Measurements from ENCODE around the gene SREBF1. TPM values are rescaled to one million over a fixed set of nuclear protein-coding genes. Genes with fewer than 3 reads are reported as not detected.

The SREBF1 gene
- total RNA-seq, 4 donors from 2014 or later = 118 to 226 (median 185) TPM

DNA sequence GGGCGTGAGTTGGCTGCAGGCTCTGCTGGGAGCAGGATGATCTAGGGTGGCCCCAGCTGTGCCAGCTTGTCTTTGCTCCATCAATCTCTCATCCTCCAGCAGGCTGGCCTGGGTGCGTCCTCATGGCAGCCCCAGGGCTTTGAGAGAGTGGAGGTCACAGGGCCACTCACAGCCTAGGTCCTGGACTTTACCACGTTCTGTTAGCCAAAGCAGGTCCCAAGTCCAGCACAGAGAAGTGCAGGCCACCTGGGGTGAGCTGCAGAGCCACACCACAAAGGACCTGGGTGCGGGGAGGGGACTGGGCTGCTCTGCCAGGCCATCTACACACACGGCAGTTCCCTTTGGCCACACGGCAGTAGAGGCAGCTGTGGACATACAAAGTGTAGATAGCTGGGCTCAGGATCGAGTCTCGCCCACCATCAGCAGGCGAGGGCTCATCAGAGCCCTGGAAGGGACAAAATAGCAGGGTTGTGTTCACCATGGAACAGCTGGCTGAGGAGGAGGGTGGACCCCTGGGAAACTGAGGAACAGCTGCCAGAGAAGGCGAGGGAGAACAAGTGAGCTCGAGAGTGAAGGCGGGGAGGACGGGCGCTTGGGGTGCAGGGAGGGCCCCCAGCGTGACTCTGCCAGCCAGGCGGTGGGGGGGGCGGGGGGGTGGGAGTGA lies 30.0 kb downstream of the SREBF1 start:
- DNase-seq = no peak
- H3K4me1 ChIP-seq = peaks cover 0 to 18% (median 6%) of the 10 kb centered on the region in 4 donors
- H3K36me3 ChIP-seq = peaks cover 0 to 38% (median 0%) of the 10 kb centered on the region in 3 donors
- TF ChIP-seq, protein P1, sequence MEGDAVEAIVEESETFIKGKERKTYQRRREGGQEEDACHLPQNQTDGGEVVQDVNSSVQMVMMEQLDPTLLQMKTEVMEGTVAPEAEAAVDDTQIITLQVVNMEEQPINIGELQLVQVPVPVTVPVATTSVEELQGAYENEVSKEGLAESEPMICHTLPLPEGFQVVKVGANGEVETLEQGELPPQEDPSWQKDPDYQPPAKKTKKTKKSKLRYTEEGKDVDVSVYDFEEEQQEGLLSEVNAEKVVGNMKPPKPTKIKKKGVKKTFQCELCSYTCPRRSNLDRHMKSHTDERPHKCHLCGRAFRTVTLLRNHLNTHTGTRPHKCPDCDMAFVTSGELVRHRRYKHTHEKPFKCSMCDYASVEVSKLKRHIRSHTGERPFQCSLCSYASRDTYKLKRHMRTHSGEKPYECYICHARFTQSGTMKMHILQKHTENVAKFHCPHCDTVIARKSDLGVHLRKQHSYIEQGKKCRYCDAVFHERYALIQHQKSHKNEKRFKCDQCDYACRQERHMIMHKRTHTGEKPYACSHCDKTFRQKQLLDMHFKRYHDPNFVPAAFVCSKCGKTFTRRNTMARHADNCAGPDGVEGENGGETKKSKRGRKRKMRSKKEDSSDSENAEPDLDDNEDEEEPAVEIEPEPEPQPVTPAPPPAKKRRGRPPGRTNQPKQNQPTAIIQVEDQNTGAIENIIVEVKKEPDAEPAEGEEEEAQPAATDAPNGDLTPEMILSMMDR (IDR thresholded peaks at IDR 0.05) = no peak
- TF ChIP-seq POLR2A (IDR thresholded peaks at IDR 0.05) = no peak
- H3K27ac ChIP-seq = no peak overlapping the region
- no peaks in the 10 kb centered on the region for H3K27me3 ChIP-seq
- H3K9me3 ChIP-seq = no peaks in the 10 kb centered on the region
- H3K4me3 ChIP-seq = no peak overlapping the region

- no peak overlapping the region for H3K27ac ChIP-seq
- H3K36me3 ChIP-seq = peaks cover 0 to 33% (median 0%) of the 10 kb centered on the region in 3 donors
- H3K4me3 ChIP-seq = no peak overlapping the region
- no peaks in the 10 kb centered on the region for H3K9me3 ChIP-seq
- DNase-seq = no peak
- peaks cover 0 to 13% (median 6%) of the 10 kb centered on the region in 4 donors for H3K4me1 ChIP-seq
- H3K27me3 ChIP-seq = no peaks in the 10 kb centered on the region
- no peak for TF ChIP-seq POLR2A (IDR thresholded peaks at IDR 0.05)
- TF ChIP-seq, protein P1 (IDR thresholded peaks at IDR 0.05) = no peak
Observed at GRCh38 chr17:17806035-17806434, 30.8 kb downstream of the SREBF1 start.

DNA sequence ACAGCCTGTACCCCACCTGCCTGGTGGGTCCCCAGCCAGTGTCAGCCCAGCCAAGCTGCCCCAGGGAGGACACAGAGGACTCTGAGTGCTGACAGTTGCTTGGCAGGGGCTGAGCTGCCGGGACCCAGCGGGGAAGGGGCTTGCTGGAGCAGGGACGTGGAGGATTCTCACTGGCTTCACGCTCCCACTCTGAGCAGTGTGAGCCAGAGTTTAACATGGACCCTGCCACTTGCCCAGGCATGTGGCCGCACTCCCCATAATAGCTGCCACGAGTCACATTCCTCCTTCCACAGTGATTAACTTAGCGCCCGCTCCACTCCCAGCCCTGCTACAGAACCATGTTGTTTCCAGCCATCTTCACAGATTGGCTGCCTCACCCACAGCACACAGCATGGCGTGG lies 31.2 kb downstream of the SREBF1 start:
- Histone ChIP-seq H3K4me1 (peaks cover 0 to 13% (median 6%) of the 10 kb centered on the region in 4 donors), H3K4me3 (no peak overlapping the region), H3K36me3 (peaks cover 0 to 29% (median 0%) of the 10 kb centered on the region in 3 donors), H3K27ac (no peak overlapping the region), H3K9me3 (no peaks in the 10 kb centered on the region), H3K27me3 (no peaks in the 10 kb centered on the region)
- TF ChIP-seq, protein P1 (IDR thresholded peaks at IDR 0.05) = no peak
- TF ChIP-seq POLR2A (IDR thresholded peaks at IDR 0.05) = no peak
- DNase-seq = no peak

- Histone ChIP-seq H3K4me1 (peaks cover 0 to 3% (median under 1%) of the 10 kb centered on the region in 4 donors), H3K9me3 (no peaks in the 10 kb centered on the region), H3K27ac (no peak overlapping the region), H3K36me3 (peaks cover 0 to 22% (median 0%) of the 10 kb centered on the region in 3 donors), H3K4me3 (no peak overlapping the region), H3K27me3 (no peaks in the 10 kb centered on the region)
- no peak for DNase-seq
- TF ChIP-seq, protein P1 (IDR thresholded peaks at IDR 0.05) = no peak
- TF ChIP-seq POLR2A (IDR thresholded peaks at IDR 0.05) = no peak
Observed at GRCh38 chr17:17804007-17804406, 32.8 kb downstream of the SREBF1 start.

- Histone ChIP-seq H3K4me3 (no peak overlapping the region), H3K27me3 (no peaks in the 10 kb centered on the region), H3K4me1 (no peaks in the 10 kb centered on the region), H3K36me3 (peaks cover 0 to 39% (median 0%) of the 10 kb centered on the region in 3 donors), H3K27ac (no peak overlapping the region), H3K9me3 (no peaks in the 10 kb centered on the region)
- no peak for DNase-seq
- TF ChIP-seq, protein P1 (IDR thresholded peaks at IDR 0.05) = no peak
- TF ChIP-seq POLR2A (IDR thresholded peaks at IDR 0.05) = no peak
Observed at GRCh38 chr17:17801800-17802481, 34.8 kb downstream of the SREBF1 start.
